GM18507 (cell line): Measurements from ENCODE around the gene UNC119.
A peak's percentile ranks its signal among the peaks of the same experiment; 100 is the strongest.

Source experiments
- DNase-seq: peaks from one replicate; pipeline ENCODE4 v3.0.0; 2011; ENCODE audit warnings: low read depth; ENCODE audit not compliant: insufficient read length; ENCODE audit errors: extremely low spot score
- FAIRE-seq: peaks from 2 replicates; lab custom pipeline; 2011; peaks lifted over from hg19 to GRCh38; lab: Jason Lieb, UNC

The UNC119 gene

GRCh38 chr17:28573966-28574480 lies 21.6 kb upstream of the UNC119 start:
- no peak for DNase-seq
- no peak for FAIRE-seq

- DNase-seq (no peak), FAIRE-seq (no peak)
These were observed 21.1 kb upstream of the UNC119 start for GRCh38 chr17:28573521-28573920.

GRCh38 chr17:28573040-28573380 lies 20.6 kb upstream of the UNC119 start:
- no peak for FAIRE-seq
- no peak for DNase-seq

DNA sequence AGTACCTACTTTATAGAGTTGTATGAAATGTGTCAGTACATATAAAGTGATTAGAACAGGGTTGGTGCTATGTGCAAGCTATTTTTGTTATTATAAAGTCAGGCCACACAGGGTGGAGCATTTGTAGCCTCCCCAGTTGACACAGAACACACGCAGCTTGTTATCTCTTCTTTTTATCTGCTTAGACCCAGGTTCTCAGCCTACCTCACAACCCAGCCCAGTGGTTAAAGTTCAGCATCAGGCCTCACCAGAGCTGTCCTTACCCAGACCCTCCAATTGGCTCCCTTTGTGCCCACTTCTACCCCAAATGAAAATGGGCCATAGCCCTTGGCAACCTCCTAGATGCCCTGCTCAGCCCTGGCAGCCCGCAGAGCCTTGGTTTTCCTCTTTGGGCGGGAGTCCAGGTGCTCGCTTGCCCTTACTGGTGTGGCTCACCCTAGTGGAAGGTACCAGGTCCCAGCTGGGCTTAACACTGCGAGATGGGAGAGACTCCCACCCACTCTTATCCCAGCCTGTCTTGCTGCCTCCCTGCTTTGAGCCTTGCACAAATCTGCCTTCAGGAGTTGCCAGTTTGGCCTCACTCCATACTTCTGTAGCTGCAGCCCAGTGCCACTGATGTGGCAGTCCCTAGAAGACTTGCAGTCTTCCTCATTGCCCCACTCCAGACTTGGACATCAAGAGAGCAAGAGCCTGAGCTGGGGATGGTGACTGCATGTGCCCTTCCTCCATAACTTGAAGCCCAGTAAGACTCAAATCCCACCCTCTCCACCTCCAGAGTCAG lies 20.0 kb upstream of the UNC119 start:
- no peak for DNase-seq
- no peak for FAIRE-seq

GRCh38 chr17:28571361-28572122 lies 19.1 kb upstream of the UNC119 start, which contains the start of gene PIGS:
Gene PIGS (minus strand): TSS chr17:28571524. CDS start chr17:28571496, 28 bp downstream.
- peak; percentile 94 for FAIRE-seq
- peak; percentile 92 for DNase-seq

- FAIRE-seq (peak; percentile 60), DNase-seq (no peak)
These were observed 18.4 kb upstream of the UNC119 start for GRCh38 chr17:28570716-28571360.

DNA sequence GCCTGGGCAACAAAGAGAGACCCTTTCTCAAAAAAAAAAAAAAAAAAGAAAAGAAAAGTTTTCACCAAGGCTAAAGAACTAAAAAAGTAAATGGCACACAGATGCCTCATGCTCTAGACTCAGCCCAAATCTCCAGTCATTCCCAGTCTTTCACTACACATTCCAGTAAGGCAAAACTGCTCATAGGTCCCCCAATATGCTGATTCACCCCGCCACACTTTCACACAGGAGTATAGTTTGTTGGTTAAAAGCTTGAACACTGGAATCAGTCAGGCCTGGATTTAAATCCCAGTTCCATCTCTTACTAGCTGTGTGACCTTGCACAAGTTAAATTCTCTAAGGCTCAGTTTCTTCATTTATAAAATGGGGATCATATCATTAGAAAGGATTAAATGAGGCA lies 17.0 kb upstream of the UNC119 start:
- FAIRE-seq, result no peak
- DNase-seq, result no peak

DNA sequence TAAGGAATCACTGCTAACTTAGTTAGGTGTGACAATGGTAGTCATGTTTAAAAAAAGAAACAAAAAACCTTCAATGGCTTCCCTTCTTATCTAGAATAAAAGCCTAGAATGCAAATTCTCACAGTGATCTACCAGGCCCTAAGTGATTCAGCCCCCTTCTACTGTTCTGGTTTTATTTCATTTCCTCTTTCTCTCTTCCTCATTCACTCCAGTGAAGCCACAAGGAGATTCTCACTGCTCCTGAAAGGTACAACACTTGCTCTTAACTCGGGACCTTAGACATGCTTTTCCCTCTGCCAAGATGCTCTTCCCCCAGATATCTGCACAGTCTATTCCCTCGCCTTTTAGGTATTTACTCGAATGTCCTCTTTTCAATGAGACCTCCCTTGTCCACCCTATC lies 15.2 kb upstream of the UNC119 start:
- FAIRE-seq, result peak; percentile 79
- no peak for DNase-seq

DNA sequence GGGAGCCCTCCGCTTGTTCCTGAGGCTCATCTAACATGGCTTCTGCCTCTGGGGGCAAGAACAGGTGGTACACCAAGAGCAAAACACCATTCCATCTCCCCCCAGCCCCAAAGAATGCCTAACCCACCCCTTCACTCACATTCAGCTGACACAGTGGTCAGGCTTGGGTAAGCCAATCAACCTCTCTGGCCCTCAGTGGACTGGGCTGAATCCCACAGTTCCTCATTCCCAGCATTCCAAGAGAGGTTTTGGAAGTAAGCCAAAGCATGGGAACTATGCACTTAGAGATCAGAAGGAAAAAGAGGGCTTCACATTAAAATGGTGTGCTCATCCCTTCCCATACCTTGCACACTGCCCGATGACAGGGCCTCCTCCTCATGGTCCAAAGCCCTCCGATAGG lies 11.1 kb upstream of the UNC119 start:
- DNase-seq (no peak), FAIRE-seq (no peak)

GRCh38 chr17:28555022-28555421 lies 2.6 kb upstream of the UNC119 start:
- no peak for DNase-seq
- FAIRE-seq, result no peak

- DNase-seq (no peak), FAIRE-seq (no peak)
These were observed 2.1 kb upstream of the UNC119 start for GRCh38 chr17:28554565-28554964.

DNA sequence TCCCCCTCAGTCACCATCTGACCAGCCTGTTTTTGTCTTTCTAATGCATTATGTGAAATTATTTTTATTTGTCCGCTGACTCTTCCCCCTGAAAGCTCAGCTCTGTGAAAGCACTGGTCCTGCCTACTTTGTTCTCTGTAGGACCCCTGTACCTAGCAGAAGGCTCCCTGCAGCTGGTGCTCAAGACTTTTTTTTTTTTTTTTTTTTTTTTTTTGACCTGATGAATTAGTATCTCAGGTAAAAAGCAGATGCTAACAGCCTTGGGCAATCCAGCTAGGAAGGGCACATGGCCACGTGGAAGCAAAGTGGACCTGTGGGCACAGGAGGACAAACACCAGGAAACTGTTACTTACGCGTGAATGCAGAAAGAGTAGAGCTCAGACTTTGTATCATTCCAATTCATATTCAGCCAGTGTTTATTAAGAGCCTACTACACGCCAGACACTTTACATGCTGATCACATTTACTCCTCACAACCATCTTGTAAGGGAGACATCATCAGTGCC lies 629 bp upstream of the UNC119 start:
- FAIRE-seq (no peak), DNase-seq (no peak)

- DNase-seq (no peak), FAIRE-seq (no peak)
These were observed 826 bp downstream of the UNC119 start for GRCh38 chr17:28551421-28552175.

DNA sequence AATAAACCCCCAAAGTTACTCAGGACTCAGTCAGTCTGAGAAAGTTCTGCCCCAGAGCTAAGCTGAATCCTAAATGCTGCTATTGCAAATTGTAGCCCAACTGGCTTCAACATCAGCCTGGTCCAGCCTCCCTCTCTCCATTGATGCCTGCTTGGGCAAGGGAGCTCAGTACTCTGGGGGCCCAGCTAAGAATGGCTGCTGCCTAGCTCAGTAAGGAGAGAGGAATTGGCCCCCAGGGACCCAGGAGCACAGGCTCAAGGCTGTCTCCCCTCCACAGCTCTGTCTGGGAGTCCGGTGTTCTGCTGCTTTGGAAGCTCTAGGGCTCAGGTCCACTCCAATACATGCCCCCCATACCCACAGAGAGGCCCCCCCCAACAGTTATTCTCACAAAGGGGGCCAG lies 1.6 kb downstream of the UNC119 start:
- FAIRE-seq, result no peak
- no peak for DNase-seq

- DNase-seq, result no peak
- FAIRE-seq, result peak; percentile 90
These were observed 2.9 kb downstream of the UNC119 start for GRCh38 chr17:28549236-28550132.

- DNase-seq (no peak), FAIRE-seq (no peak)
These were observed 3.9 kb downstream of the UNC119 start for GRCh38 chr17:28548417-28549130.

DNA sequence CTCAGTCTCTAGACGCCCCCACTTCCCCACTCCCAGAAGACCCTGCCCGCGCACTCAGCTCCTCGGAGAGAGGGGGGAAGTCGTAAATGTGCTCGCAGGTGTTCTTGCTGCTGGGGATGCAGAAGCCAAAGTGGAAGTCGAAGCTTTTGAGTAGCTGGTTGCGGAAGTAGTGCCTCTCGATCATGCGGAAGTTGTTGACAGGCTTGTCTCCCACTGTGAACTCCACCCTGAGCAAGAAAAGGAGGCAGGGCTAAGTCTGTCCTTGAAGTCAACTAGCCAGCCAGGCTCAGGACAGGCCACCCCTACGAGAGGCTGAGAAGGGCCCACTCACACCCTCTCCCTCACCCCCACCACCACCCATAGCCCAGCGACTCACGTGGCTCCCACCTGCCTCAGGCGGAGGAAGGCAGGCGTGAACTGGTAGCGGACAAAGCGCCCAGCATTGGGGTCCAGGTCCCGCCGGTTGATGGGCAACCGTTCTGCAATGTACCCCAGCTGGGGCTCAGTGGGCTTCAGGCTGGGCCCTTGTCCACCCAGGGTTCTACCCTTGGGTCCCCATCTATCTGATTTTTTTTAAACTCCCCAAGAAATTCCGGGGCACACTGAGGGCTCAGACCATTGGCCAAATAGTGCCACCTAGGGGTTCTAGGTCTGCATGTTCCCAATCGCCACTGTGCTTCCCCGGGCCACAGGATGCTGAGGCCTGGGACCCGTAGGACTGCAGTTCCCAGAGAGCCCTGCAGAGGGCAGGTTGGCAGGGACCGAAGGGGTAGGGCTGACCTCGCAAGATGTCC lies 4.6 kb downstream of the UNC119 start:
- FAIRE-seq (peak; percentile 98), DNase-seq (peak; percentile 70)
